Heart right ventricle (tissue), 16 donors: ENCODE data around the gene CLTCL1. TPM values are rescaled to one million over a fixed set of nuclear protein-coding genes. Genes with fewer than 3 reads are reported as not detected.
"Not testable (repeated sequence)": the region's sequence is repeated elsewhere in the genome, so short reads cannot be mapped to it uniquely, and the experiment has no call there.

Experiments used
- ATAC-seq, 8 donors: fragments of 200-7000 bp; cut with Tn5 transposase; one replicate each; pipeline ENCODE4 v1.9.1; 2020; ENCODE audit warnings: mild to moderate bottlenecking in 8 of 8, moderate library complexity in 8 of 8, moderate number of reproducible peaks in 1 of 8
- DNase-seq, 2 donors: peaks; one replicate each; pipeline ENCODE4 v3.0.0-alpha.2; 2020
- H3K27ac ChIP-seq, 10 donors: fragments of 200-600 bp; sonication (generic) in 2 of 10; one replicate each; pipeline versions ENCODE4 v1.5.0 to v1.8.0; 2020 to 2022; ENCODE audit warnings: mild to moderate bottlenecking in 3 of 10
- H3K27me3 ChIP-seq, 7 donors: fragments of 200-600 bp; one replicate each; pipeline ENCODE4 v1.8.0; 2021 to 2022; ENCODE audit warnings: mild to moderate bottlenecking in 2 of 7
- H3K36me3 ChIP-seq, 9 donors: fragments of 200-600 bp; sonication (generic) in 1 of 9; one replicate each; pipeline versions ENCODE4 v1.5.0 to v1.8.0; 2020 to 2022; ENCODE audit warnings: mild to moderate bottlenecking in 2 of 9
- H3K4me1 ChIP-seq, 9 donors: fragments of 200-600 bp; sonication (generic) in 1 of 9; one replicate each; pipeline versions ENCODE4 v1.5.0 to v1.8.0; 2020 to 2022; ENCODE audit warnings: mild to moderate bottlenecking in 4 of 9
- H3K4me3 ChIP-seq, 10 donors: fragments of 200-600 bp; sonication (generic) in 2 of 10; one replicate each; pipeline versions ENCODE4 v1.5.0 to v1.8.0; 2020 to 2022; ENCODE audit warnings: mild to moderate bottlenecking in 7 of 10, moderate library complexity in 2 of 10
- H3K9me3 ChIP-seq, 11 donors: fragments of 200-600 bp in 10 of 11; sonication (generic) in 2 of 11; one replicate each; pipeline versions ENCODE4 v1.5.0 to v1.8.0; 2013 to 2022; ENCODE audit warnings: mild to moderate bottlenecking in 2 of 11, control low read depth in 1 of 11, moderate library complexity in 1 of 11
- CTCF ChIP-seq, 9 donors: fragments of 200-600 bp; sonication (generic) in 2 of 9; IDR thresholded peaks; one replicate each; pipeline versions ENCODE4 v1.5.0 to v1.8.0; 2021 to 2022; ENCODE audit warnings: antibody characterized with exemption in 9 of 9, mild to moderate bottlenecking in 5 of 9, moderate library complexity in 1 of 9
- WGBS, 2 donors: extraction: QIAGEN DNeasy Blood & Tissue Kit; methylation state at CpG; one replicate each; pipeline ENCODE4 v1.1.7; 2013; ENCODE audit warnings: inconsistent platforms in 1 of 2; 5-methylcytosine and 5-hydroxymethylcytosine counted together
- intact Hi-C, 10 donors: fragments of 100-400 bp; cut with DNase I; formaldehyde crosslinking; loops; one replicate each; pipeline versions ENCODE4 v1.11.1 to v1.14.2; 2022
- polyA plus RNA-seq, 2 donors: library from polyadenylated mRNA; stranded (reverse); fragments of 200-250 nt; gene quantifications; one replicate each; pipeline ENCODE4 v1.2.3, GENCODE V29; 2013
- total RNA-seq, 10 donors: library from RNA; stranded (reverse); fragmentation: NEBNext Ultra II Directional in 3 of 10; extraction: Animal tissue kit (Norgen Biotek cat#: 25700) in 3 of 10; gene quantifications; one replicate each; pipeline versions ENCODE4 v1.2.1 to v1.2.4, GENCODE V29; 2021 to 2023
- donor health status: Arrhythmogenic right ventricular cardiomyopathy.
- donor health status: ischemic (EF 13 %, LVEDD 7.1; RV severe dilation, severe dysfunction).
- donor health status: healthy with polysubstance abuse.
- donor health status: DM: no; HTN: yes; CAD: no.
- donor health status: DM: no; HTN: no; CAD: no.
- donor health status: ischemic (EF 25% LVEDD 6.9; RV normal size, moderate dysfunction).
- donor health status: ischemic (EF 25% LVEDD 5.7; RV mildly dilated, moderate dysfunction).
- donor health status: healthy.
- donor health status: DM: yes; HTN: yes; CAD: no.
- donor health status: Ischemic cardiomyopathy.
- donor health status: ischemic (EF 35%, LVEDD 5.7; RV mildly dilated, moderate dysfunction).
- donor health status: nonischemic (EF 11% LVEDD 7.7; RV severe dilation, severe dysfunction).
- donor health status: DM: yes; HTN: yes; CAD: no.
- donor health status: PGD.
- donor health status: ischemic (EF 29% LVEDD 5.4; RV normal size, mild dysfunction).
- donor health status: nonischemic (EF 23%, LVEDD 6.1; RV moderate dilation, normal function).

The CLTCL1 gene
- total and polyA plus RNA-seq, 12 donors: 5.4 to 21.9 (median 13.1) TPM

GRCh38 chr22:19317865-19318264, 26.3 kb upstream of the CLTCL1 start:
- H3K27ac ChIP-seq: no peak overlapping the region
- DNase-seq: no peak
- no peak overlapping the region for H3K4me3 ChIP-seq

GRCh38 chr22:19307872-19308271, 16.4 kb upstream of the CLTCL1 start:
- Histone ChIP-seq H3K27ac (no peak overlapping the region), H3K4me1 (no peaks in the 10 kb centered on the region), H3K27me3 (no peaks in the 10 kb centered on the region), H3K9me3 (no peaks in the 10 kb centered on the region), H3K36me3 (no peaks in the 10 kb centered on the region), H3K4me3 (no peak overlapping the region)
- ATAC-seq (no peak), DNase-seq (no peak)
- intact Hi-C loops: loop anchor here in 2 of 10 donors (10.0 kb wide), 2 partner anchors 47 to 167 kb away; partner anchors contain the start of genes CDC45 (in 1 of the 2) and UFD1 (in 1 of the 2)
- TF ChIP-seq CTCF (IDR thresholded peaks at IDR 0.05): no peak
- 71 to 73% methylated on average over 2 of the region's 2 CpGs for WGBS, 2 donors

More at GRCh38 chr22:19317865-19318264, 26.3 kb upstream of the CLTCL1 start:
- H3K36me3 ChIP-seq: no peaks in the 10 kb centered on the region
- no peak for TF ChIP-seq CTCF (IDR thresholded peaks at IDR 0.05)
- ATAC-seq: no peak
- no peaks in the 10 kb centered on the region for H3K27me3 ChIP-seq
- H3K9me3 ChIP-seq: peaks cover 3 to 59% (median 15%) of the 10 kb centered on the region in 11 donors
- H3K4me1 ChIP-seq: no peaks in the 10 kb centered on the region
- intact Hi-C loops: no loop called here

- H3K27me3 ChIP-seq, H3K36me3 ChIP-seq, H3K4me3 ChIP-seq, ATAC-seq, H3K9me3 ChIP-seq, H3K27ac ChIP-seq, H3K4me1 ChIP-seq, DNase-seq: not testable (repeated sequence)
- WGBS, 2 donors: 93 to 94% methylated on average over 6 of the region's 6 CpGs
- intact Hi-C loops: loop anchor here in 2 of 10 donors (10.0 kb wide), 2 partner anchors 48 to 168 kb away; partner anchors contain the start of genes CDC45 (in 1 of the 2) and UFD1 (in 1 of the 2)
These were observed 15.0 kb upstream of the CLTCL1 start for GRCh38 chr22:19306535-19306934.

GRCh38 chr22:19304547-19304946, 13.0 kb upstream of the CLTCL1 start:
- TF ChIP-seq CTCF (IDR thresholded peaks at IDR 0.05): no peak
- Histone ChIP-seq H3K27ac (no peak overlapping the region), H3K9me3 (no peaks in the 10 kb centered on the region), H3K36me3 (no peaks in the 10 kb centered on the region), H3K4me3 (no peak overlapping the region), H3K4me1 (no peaks in the 10 kb centered on the region), H3K27me3 (no peaks in the 10 kb centered on the region)
- WGBS, 2 donors: 94 to 95% methylated on average over 5 of the region's 5 CpGs
- intact Hi-C loops: loop anchor here in 2 of 10 donors (10.0 kb wide), 2 partner anchors 50 to 170 kb away; partner anchors contain the start of genes CDC45 (in 1 of the 2) and UFD1 (in 1 of the 2)
- DNase-seq (no peak), ATAC-seq (no peak)

- Histone ChIP-seq H3K4me3 (no peak overlapping the region), H3K27ac (no peak overlapping the region), H3K4me1 (no peaks in the 10 kb centered on the region), H3K36me3 (no peaks in the 10 kb centered on the region), H3K9me3 (no peaks in the 10 kb centered on the region), H3K27me3 (no peaks in the 10 kb centered on the region)
- intact Hi-C loops: loop anchor here in 2 of 10 donors (10.0 kb wide), 2 partner anchors 51 to 171 kb away; partner anchors contain the start of genes CDC45 (in 1 of the 2) and UFD1 (in 1 of the 2)
- 62% methylated on average over 1 of the region's 1 CpG for WGBS, 2 donors
- no peak for TF ChIP-seq CTCF (IDR thresholded peaks at IDR 0.05)
- ATAC-seq: no peak
- no peak for DNase-seq
These were observed 12.3 kb upstream of the CLTCL1 start for GRCh38 chr22:19303785-19304184.
